HEK293 (cell line): Measurements from ENCODE around the gene TRNT1.

Experiments
- CTCF ChIA-PET: fragments of 350-600 bp; formaldehyde crosslinking; extraction: SDS; loops from one replicate; lab custom pipeline; 2021; ENCODE audit warnings: antibody characterized with exemption; lab: Yijun Ruan, JAX
- POLR2A ChIA-PET: fragments of 300-600 bp; formaldehyde crosslinking; extraction: SDS; loops from one replicate; lab custom pipeline; 2020; ENCODE audit warnings: antibody characterized with exemption, inconsistent platforms; lab: Yijun Ruan, JAX
- H3K27ac ChIP-seq: fragments of 200-500 bp; sonication (Bioruptor generic); 2 replicates; pipeline ENCODE4 v1.5.1; 2014; ENCODE audit warnings: low read depth, low read length, control low read depth, inconsistent platforms; ENCODE audit errors: extremely low read depth
- H3K36me3 ChIP-seq, 2 experiments: fragments of 200-500 bp in 1 of 2; sonication (Bioruptor generic) in 1 of 2; 1 replicate in 1 of 2; 2 replicates in 1 of 2; pipeline ENCODE4 v1.5.1; 2014 to 2017; ENCODE audit warnings: inconsistent platforms in 2 of 2, low read length in 2 of 2; ENCODE audit not compliant: control insufficient read depth in 2 of 2, insufficient read depth in 1 of 2
- H3K4me1 ChIP-seq: fragments of 200-500 bp; sonication (Bioruptor generic); 2 replicates; pipeline ENCODE4 v1.5.1; 2014; ENCODE audit warnings: mild to moderate bottlenecking, low read length, inconsistent platforms; ENCODE audit not compliant: control insufficient read depth, insufficient read depth
- H3K4me3 ChIP-seq: 2 replicates; pipeline ENCODE4 v1.5.1; 2011; ENCODE audit warnings: low read depth, mild to moderate bottlenecking, control low read depth, low read length, moderate library complexity
- H3K9me3 ChIP-seq: fragments of 200-500 bp; sonication (Bioruptor generic); 2 replicates; pipeline ENCODE4 v1.5.1; 2014; ENCODE audit warnings: low read depth, low read length, inconsistent platforms; ENCODE audit not compliant: control insufficient read depth, insufficient read depth
- AEBP2 ChIP-seq: fragments of 450-650 bp; formaldehyde crosslinking; IDR thresholded peaks from 2 replicates; pipeline ENCODE4 v1.5.1; 2016; ENCODE audit warnings: missing biosample characterization, missing genetic modification characterization, borderline replicate concordance
- KLF1 ChIP-seq: fragments of 450-650 bp; formaldehyde crosslinking; IDR thresholded peaks from 2 replicates; pipeline ENCODE4 v1.5.1; 2016; ENCODE audit warnings: missing biosample characterization, missing genetic modification characterization
- KLF10 ChIP-seq: fragments of 450-650 bp; IDR thresholded peaks from 2 replicates; pipeline ENCODE4 v1.5.1; 2018; ENCODE audit warnings: missing biosample characterization, mild to moderate bottlenecking, missing genetic modification characterization
- KLF16 ChIP-seq: fragments of 450-650 bp; formaldehyde crosslinking; IDR thresholded peaks from 2 replicates; pipeline ENCODE4 v1.5.1; 2017; ENCODE audit warnings: missing biosample characterization, missing genetic modification characterization
- MYNN ChIP-seq: fragments of 450-650 bp; formaldehyde crosslinking; IDR thresholded peaks from 2 replicates; pipeline ENCODE4 v1.5.1; 2016; ENCODE audit warnings: missing biosample characterization, missing genetic modification characterization, borderline replicate concordance
- MZF1 ChIP-seq: fragments of 450-650 bp; formaldehyde crosslinking; IDR thresholded peaks from 2 replicates; pipeline ENCODE4 v1.5.1; 2017; ENCODE audit warnings: missing biosample characterization, missing genetic modification characterization, borderline replicate concordance
- PATZ1 ChIP-seq: fragments of 450-650 bp; formaldehyde crosslinking; IDR thresholded peaks from 2 replicates; pipeline ENCODE4 v1.5.1; 2016; ENCODE audit warnings: missing biosample characterization, missing genetic modification characterization
- ZBTB20 ChIP-seq: fragments of 450-650 bp; formaldehyde crosslinking; IDR thresholded peaks from 2 replicates; pipeline ENCODE4 v1.5.1; 2016; ENCODE audit warnings: missing biosample characterization, missing genetic modification characterization
- ZBTB44 ChIP-seq: fragments of 450-650 bp; IDR thresholded peaks from 2 replicates; pipeline ENCODE4 v1.5.1; 2018; ENCODE audit warnings: missing biosample characterization, mild to moderate bottlenecking, missing genetic modification characterization
- ZBTB49 ChIP-seq: fragments of 450-650 bp; formaldehyde crosslinking; IDR thresholded peaks from 2 replicates; pipeline ENCODE4 v1.5.1; 2016; ENCODE audit warnings: missing biosample characterization, missing genetic modification characterization, low read depth
- ZBTB6 ChIP-seq: fragments of 450-650 bp; formaldehyde crosslinking; IDR thresholded peaks from 2 replicates; pipeline ENCODE4 v1.5.1; 2017; ENCODE audit warnings: missing biosample characterization, missing genetic modification characterization
- ZFP69B ChIP-seq: fragments of 450-650 bp; formaldehyde crosslinking; IDR thresholded peaks from 2 replicates; pipeline ENCODE4 v1.5.1; 2016; ENCODE audit warnings: missing biosample characterization, missing genetic modification characterization
- ZNF133 ChIP-seq: fragments of 450-650 bp; formaldehyde crosslinking; IDR thresholded peaks from 2 replicates; pipeline ENCODE4 v1.5.1; 2016; ENCODE audit warnings: missing biosample characterization, missing genetic modification characterization
- ZNF138 ChIP-seq: fragments of 450-650 bp; formaldehyde crosslinking; IDR thresholded peaks from 2 replicates; pipeline ENCODE4 v1.5.1; 2016; ENCODE audit warnings: missing biosample characterization, missing genetic modification characterization, borderline replicate concordance
- ZNF175 ChIP-seq: fragments of 450-650 bp; formaldehyde crosslinking; IDR thresholded peaks from 2 replicates; pipeline ENCODE4 v1.5.1; 2016; ENCODE audit warnings: missing biosample characterization, missing genetic modification characterization
- ZNF311 ChIP-seq: fragments of 450-650 bp; formaldehyde crosslinking; IDR thresholded peaks from 2 replicates; pipeline ENCODE4 v1.5.1; 2017; ENCODE audit warnings: missing biosample characterization, missing genetic modification characterization, borderline replicate concordance
- ZNF362 ChIP-seq: fragments of 450-650 bp; formaldehyde crosslinking; IDR thresholded peaks from 2 replicates; pipeline ENCODE4 v1.5.1; 2016; ENCODE audit warnings: missing biosample characterization, missing genetic modification characterization
- ZNF37A ChIP-seq: fragments of 450-650 bp; IDR thresholded peaks from 2 replicates; pipeline ENCODE4 v1.5.1; 2018; ENCODE audit warnings: missing biosample characterization, missing genetic modification characterization
- ZNF530 ChIP-seq: fragments of 450-650 bp; formaldehyde crosslinking; IDR thresholded peaks from 2 replicates; pipeline ENCODE4 v1.5.1; 2016; ENCODE audit warnings: low read depth, missing biosample characterization, missing genetic modification characterization
- ZNF558 ChIP-seq: fragments of 450-650 bp; formaldehyde crosslinking; IDR thresholded peaks from 2 replicates; pipeline ENCODE4 v1.5.1; 2016; ENCODE audit warnings: missing biosample characterization, missing genetic modification characterization
- ZNF596 ChIP-seq: fragments of 450-650 bp; IDR thresholded peaks from 2 replicates; pipeline ENCODE4 v1.5.0; 2018; ENCODE audit warnings: missing biosample characterization, mild to moderate bottlenecking, missing genetic modification characterization, moderate library complexity
- ZNF624 ChIP-seq: fragments of 450-650 bp; formaldehyde crosslinking; IDR thresholded peaks from 2 replicates; pipeline ENCODE4 v1.5.1; 2017; ENCODE audit warnings: missing biosample characterization, missing genetic modification characterization
- ZNF658 ChIP-seq: fragments of 450-650 bp; formaldehyde crosslinking; IDR thresholded peaks from 2 replicates; pipeline ENCODE4; 2016; ENCODE audit warnings: missing biosample characterization, missing genetic modification characterization
- ZNF76 ChIP-seq: fragments of 450-650 bp; formaldehyde crosslinking; IDR thresholded peaks from 2 replicates; pipeline ENCODE4; 2016; ENCODE audit warnings: low read depth, missing biosample characterization, missing genetic modification characterization, borderline replicate concordance
- ZNF792 ChIP-seq: fragments of 450-650 bp; formaldehyde crosslinking; IDR thresholded peaks from 2 replicates; pipeline ENCODE4 v1.5.1; 2016; ENCODE audit warnings: missing biosample characterization, missing genetic modification characterization
- ZSCAN16 ChIP-seq: fragments of 450-650 bp; formaldehyde crosslinking; IDR thresholded peaks from 2 replicates; pipeline ENCODE4 v1.5.1; 2016; ENCODE audit warnings: missing biosample characterization, missing genetic modification characterization

Gene TRNT1

GRCh38 chr3:3189961-3190360 lies 63.2 kb downstream of the TRNT1 start:
- H3K36me3 ChIP-seq, result no peaks in the 10 kb centered on the region
- H3K4me1 ChIP-seq, result no peaks in the 10 kb centered on the region
- H3K4me3 ChIP-seq, result no peak overlapping the region
- CTCF ChIA-PET, result interaction anchor here (0.5 to 1.5 kb wide), 3 partner anchors 89 to 1411 kb away, joined by 3 to 4 read pairs (median 3); no protein-coding TSS in a partner anchor
- H3K9me3 ChIP-seq, result no peaks in the 10 kb centered on the region
- H3K27ac ChIP-seq, result no peak overlapping the region
- TF ChIP-seq MYNN (tag by site-specific recombination) (no peak), ZNF133 (tag by site-specific recombination) (no peak), PATZ1 (tag by site-specific recombination) (no peak), ZSCAN16 (tag by site-specific recombination) (no peak), AEBP2 (no peak), ZBTB44 (no peak), KLF16 (no peak), ZNF792 (tag by site-specific recombination) (no peak), ZNF624 (tag by site-specific recombination) (no peak), KLF1 (no peak), MZF1 (tag by site-specific recombination) (no peak), ZBTB20 (tag by site-specific recombination) (no peak), KLF10 (tag by site-specific recombination) (no peak), ZNF76 (tag by site-specific recombination) (no peak), ZNF530 (tag by site-specific recombination) (no peak), ZBTB6 (tag by site-specific recombination) (no peak), ZNF558 (no peak), ZNF596 (no peak), ZNF658 (tag by site-specific recombination) (no peak), ZNF175 (tag by site-specific recombination) (no peak)
- POLR2A ChIA-PET, result no interaction called here

- CTCF ChIA-PET, result interaction anchor here (2.1 kb wide), 1 partner anchor 8 kb away, joined by 6 read pairs; no protein-coding TSS in a partner anchor
These were observed 65.0 kb downstream of the TRNT1 start for GRCh38 chr3:3191675-3192285.

More at GRCh38 chr3:3191675-3192285, 65.0 kb downstream of the TRNT1 start:
- POLR2A ChIA-PET, result no interaction called here
- no peaks in the 10 kb centered on the region for H3K9me3 ChIP-seq
- no peaks in the 10 kb centered on the region for H3K36me3 ChIP-seq
- TF ChIP-seq KLF1, result no peak
- TF ChIP-seq ZFP69B (tag by site-specific recombination), result no peak
- TF ChIP-seq ZNF311 (tag by site-specific recombination), result no peak
- TF ChIP-seq ZNF37A (tag by site-specific recombination), result no peak
- TF ChIP-seq ZNF362 (tag by site-specific recombination), result no peak
- TF ChIP-seq ZBTB49 (tag by site-specific recombination), result no peak
- no peak for TF ChIP-seq ZNF138 (tag by site-specific recombination)
- no peak for TF ChIP-seq ZNF530 (tag by site-specific recombination)
- H3K4me3 ChIP-seq, result no peak overlapping the region
- no peak overlapping the region for H3K27ac ChIP-seq
- H3K4me1 ChIP-seq, result no peaks in the 10 kb centered on the region
